NCI-H2107 (cell line): ENCODE results near the gene TNS3.

Experiments used
- DNase-seq: peaks from one replicate; lab custom pipeline; 2025; lab: John Stamatoyannopoulos, UW

TNS3 gene

GRCh38 chr7:47258798-47259197, 323.1 kb downstream of the TNS3 start:
- DNase-seq = no peak

- no peak for DNase-seq
Observed at GRCh38 chr7:47256016-47256415, 325.9 kb downstream of the TNS3 start.

GRCh38 chr7:47255441-47255840, 326.5 kb downstream of the TNS3 start:
- no peak for DNase-seq

- no peak for DNase-seq
Observed at GRCh38 chr7:47255007-47255406, 326.9 kb downstream of the TNS3 start.

- no peak for DNase-seq
Observed at GRCh38 chr7:47254081-47254977, 327.6 kb downstream of the TNS3 start.

- peak; percentile 11 for DNase-seq
Observed at GRCh38 chr7:47253650-47254080, 328.2 kb downstream of the TNS3 start.

- no peak for DNase-seq
Observed at GRCh38 chr7:47252675-47253074, 329.2 kb downstream of the TNS3 start.

- no peak for DNase-seq
Observed at GRCh38 chr7:47249361-47249760, 332.6 kb downstream of the TNS3 start.

- no peak for DNase-seq
Observed at GRCh38 chr7:47248797-47249196, 333.1 kb downstream of the TNS3 start.

- DNase-seq = no peak
Observed at GRCh38 chr7:47247132-47247531, 334.8 kb downstream of the TNS3 start.

- DNase-seq = no peak
Observed at GRCh38 chr7:47244692-47245091, 337.2 kb downstream of the TNS3 start.

- DNase-seq = no peak
Observed at GRCh38 chr7:47241112-47242065, 340.5 kb downstream of the TNS3 start.

- DNase-seq = no peak
Observed at GRCh38 chr7:47239931-47240421, 341.9 kb downstream of the TNS3 start.

- DNase-seq = no peak
Observed at GRCh38 chr7:47239034-47239433, 342.9 kb downstream of the TNS3 start.

GRCh38 chr7:47236480-47237129, 345.3 kb downstream of the TNS3 start:
- DNase-seq = no peak

GRCh38 chr7:47233996-47234395, 347.9 kb downstream of the TNS3 start:
- no peak for DNase-seq

GRCh38 chr7:47232751-47233412, 349.0 kb downstream of the TNS3 start:
- DNase-seq = no peak

- DNase-seq = no peak
Observed at GRCh38 chr7:47231627-47232026, 350.3 kb downstream of the TNS3 start.

GRCh38 chr7:47231032-47231431, 350.9 kb downstream of the TNS3 start:
- DNase-seq = no peak

GRCh38 chr7:47228386-47229014, 353.4 kb downstream of the TNS3 start:
- DNase-seq = no peak

- DNase-seq = no peak
Observed at GRCh38 chr7:47227762-47228177, 354.1 kb downstream of the TNS3 start.
